GM19193 (cell line): ENCODE measurements around the gene PEX26.

Source experiments
- POLR2A ChIP-seq: IDR thresholded peaks from 4 replicates; pipeline ENCODE4 v1.6.1; 2011; ENCODE audit not compliant: insufficient read depth, insufficient read length; ENCODE audit errors: extremely low read depth

The PEX26 gene

DNA sequence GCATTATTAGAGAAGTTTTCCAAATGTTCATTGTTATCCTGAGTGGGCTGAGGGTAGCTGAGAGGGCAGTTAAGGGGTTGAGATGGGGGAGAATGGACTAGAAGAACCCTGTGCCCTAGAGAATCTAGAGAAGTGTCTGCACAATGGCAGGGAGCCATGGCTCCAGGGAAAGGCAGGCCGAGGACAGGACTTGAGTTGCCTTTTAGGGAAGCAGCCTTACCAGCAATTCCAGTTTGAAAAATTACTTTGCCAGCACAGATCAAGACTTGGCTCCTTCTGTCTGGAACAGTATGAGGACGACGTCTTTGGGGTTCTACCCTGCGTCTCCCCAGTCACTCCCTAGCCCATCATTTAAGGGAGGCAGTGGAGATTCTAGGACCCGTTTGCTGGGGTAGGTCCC, 27.7 kb upstream of the PEX26 start:
- no peak for TF ChIP-seq POLR2A

DNA sequence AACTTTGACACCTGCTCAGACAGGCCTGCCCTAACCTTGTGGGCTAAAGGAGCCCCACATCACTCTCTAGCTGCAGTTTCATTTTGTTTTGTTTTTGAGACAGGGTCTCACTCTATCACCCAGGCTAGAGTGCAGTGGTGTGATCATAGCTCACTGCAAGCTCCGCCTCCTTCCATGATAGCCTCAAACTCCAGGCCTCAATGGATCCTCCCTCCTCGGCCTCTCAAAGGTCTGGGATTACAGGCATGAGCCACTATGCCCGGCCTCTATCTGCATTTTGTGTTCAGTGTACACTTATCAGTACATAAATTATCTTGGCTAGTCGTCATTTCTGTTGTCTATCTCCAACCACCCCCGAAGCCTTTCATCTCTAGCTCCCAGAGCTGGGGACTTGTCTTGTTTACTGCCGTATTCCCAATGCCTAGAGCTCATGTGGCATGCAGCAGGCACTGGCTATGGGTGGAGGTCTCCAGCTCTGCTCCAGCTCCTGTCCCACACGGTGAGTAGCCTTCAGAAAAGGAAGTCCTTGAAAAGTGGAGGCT, 22.1 kb upstream of the PEX26 start:
- no peak for TF ChIP-seq POLR2A

- no peak for TF ChIP-seq POLR2A
Measured at GRCh38 chr22:18056161-18056666, 21.6 kb upstream of the PEX26 start.

DNA sequence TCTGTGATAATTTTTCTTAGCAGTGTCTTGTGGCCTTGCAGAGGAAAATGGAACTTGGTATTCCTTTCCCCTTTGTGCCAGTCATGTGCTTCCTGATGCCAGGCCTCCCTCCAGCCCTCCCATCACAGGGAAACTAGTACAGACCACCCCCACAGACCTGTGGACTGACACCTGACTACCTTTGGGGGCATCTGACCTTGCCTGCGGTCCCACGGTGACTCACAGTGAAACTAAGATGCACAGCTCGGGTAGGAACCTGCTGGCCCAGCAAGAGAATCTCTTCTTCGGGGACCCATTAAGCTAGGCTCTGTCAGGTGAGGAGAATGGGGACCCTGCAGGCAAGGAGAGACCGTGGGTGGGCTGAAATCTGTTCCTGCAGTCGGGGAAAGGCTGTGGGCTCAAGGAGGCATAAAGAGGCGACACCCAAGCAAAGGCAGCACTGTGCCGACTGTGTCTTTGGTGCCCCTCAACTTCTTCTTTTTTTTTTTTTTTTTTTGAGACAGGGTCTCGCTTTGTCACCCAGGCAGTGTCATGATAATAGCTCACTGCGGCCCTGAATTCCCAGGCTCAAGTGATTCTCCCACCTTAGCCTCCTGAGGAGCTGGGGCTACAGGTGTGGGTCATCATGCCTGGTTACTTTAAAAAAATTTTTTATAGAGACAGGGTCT, 20.8 kb upstream of the PEX26 start:
- TF ChIP-seq POLR2A = no peak

- no peak for TF ChIP-seq POLR2A
Measured at GRCh38 chr22:18057568-18058209, 20.1 kb upstream of the PEX26 start.

GRCh38 chr22:18058371-18059093, 19.3 kb upstream of the PEX26 start:
- TF ChIP-seq POLR2A = no peak

DNA sequence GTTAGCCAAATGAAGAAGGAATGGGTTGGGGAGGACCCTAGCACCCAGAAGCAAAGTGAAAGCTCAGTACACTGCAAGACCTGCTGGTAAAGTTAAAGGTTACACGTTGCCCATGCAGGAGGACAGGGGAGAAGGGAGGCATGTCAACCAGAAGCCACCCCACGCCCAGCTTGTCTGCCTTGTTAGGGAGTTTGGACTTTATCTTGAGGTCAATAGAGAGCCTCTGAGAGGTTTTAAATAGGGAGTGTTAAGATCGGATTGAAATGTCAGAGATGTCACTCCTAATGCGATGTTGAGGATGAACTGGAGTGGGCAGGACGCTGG, 18.7 kb upstream of the PEX26 start:
- TF ChIP-seq POLR2A = no peak

GRCh38 chr22:18059473-18059872, 18.3 kb upstream of the PEX26 start:
- TF ChIP-seq POLR2A = no peak

DNA sequence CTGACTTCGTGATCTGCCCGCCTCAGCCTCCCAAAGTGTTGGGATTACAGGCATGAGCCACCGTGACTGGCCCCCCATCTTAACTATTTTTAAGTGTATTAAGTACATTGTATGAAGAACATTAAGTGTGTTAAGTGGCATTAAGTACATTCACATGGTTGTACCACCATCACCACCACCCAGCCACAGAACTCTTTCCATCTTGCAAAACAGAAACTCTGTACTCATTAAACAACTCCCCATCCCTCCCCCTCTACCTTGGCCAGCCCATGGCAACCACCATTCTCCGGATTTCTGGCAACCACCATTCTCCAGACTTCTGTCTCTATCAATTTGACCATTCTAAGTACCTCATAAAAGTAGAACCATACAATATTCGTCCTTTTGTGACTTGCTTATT, 17.8 kb upstream of the PEX26 start:
- TF ChIP-seq POLR2A = no peak

- TF ChIP-seq POLR2A = no peak
Measured at GRCh38 chr22:18060646-18061620, 16.9 kb upstream of the PEX26 start.

- no peak for TF ChIP-seq POLR2A
Measured at GRCh38 chr22:18062421-18062820, 15.4 kb upstream of the PEX26 start.

DNA sequence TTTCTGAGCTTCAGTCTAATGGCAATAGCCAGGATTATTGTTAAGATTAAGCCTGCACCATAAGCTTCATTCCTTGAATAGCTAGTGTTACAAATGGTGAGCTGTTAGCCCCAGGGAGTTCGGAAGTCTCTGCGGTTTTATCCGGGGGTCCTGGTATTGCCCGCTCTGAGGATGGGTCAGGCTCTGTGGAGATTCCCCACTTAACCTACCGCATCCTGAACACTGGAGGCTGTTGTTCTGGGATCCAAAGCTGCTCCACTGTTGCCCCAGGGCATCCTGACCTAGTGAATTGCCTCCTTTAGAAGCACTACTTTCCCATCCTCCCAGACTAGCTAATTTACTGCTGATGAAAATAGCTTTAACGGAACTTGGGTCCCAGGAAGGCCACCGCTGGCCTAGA, 14.5 kb upstream of the PEX26 start:
- TF ChIP-seq POLR2A = no peak

DNA sequence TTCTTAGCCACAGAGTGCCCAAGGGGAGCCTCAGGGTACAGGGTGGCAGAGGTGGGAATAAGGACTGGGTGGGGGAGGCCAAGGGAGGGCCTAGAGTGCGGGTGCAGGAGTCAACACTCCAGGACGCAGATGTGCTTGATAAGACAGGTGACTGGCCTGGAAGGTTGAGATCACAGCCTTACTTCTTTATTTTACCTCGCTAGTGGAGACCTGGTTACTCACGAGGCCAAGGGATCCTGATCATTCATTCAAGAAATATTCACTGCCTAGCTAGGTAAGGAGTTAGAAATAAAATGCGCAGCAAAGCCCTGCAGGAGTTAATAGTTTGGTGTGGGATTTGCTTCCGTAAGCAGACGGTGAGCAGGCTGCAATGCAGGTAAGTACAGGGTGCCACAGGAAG, 13.2 kb upstream of the PEX26 start:
- TF ChIP-seq POLR2A = no peak

DNA sequence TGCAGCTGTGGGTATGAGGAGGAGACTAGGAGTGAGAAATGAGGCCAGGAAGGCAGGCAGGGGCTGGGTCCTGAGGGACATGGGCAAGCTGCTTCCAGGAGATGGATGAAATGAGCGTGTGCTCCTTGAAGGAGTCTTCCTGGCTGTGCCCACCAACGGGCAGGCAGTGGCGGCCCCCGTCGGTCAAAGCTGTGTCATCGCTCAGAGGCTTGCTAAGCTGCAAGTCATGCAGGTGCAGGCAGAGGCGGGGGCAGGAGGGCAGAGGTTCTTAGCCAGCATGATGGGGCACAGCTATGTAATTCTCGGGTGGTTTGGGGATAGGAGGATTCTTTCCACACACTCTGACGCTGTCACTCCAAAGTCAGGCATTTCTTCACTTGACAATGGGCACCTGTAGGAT, 12.5 kb upstream of the PEX26 start:
- TF ChIP-seq POLR2A = no peak

DNA sequence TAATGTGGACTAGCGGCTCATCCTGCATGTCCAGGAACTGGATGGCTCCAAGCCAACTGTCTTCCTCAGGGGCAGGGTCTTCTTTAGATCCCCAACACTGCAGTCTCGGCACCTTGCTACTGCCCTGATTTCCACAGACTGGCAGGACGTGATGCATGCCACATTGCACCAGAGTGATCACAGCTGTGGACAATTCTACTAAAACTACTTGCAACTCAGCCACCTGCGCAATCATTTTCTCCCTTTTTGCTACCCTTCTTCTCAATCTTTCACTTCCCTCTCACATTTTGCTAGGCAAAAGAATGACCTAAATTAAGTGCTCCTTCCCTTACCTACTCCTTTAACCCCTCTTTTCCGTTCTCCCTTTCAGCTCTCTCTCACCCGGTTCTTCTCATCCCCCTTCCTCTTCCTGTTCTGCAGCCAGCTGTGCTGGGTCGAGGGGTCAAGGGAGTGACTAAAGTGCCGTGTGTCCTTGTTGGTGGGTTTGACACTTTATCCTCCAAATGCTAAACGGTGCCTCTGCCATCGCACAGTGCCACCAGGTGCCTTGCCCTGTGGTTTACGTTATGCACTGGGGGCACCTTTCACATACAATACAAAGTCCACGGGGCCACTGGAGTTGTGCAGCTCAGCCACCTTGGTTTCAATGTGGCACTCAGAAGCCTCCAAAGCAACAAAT, 11.5 kb upstream of the PEX26 start:
- no peak for TF ChIP-seq POLR2A

GRCh38 chr22:18067121-18067520, 10.7 kb upstream of the PEX26 start:
- no peak for TF ChIP-seq POLR2A
